GM23338 (cell line): ENCODE data around the gene ANG. TPM values are rescaled to one million over a fixed set of nuclear protein-coding genes. Genes with fewer than 3 reads are reported as not detected.

ENCODE experiments used
- ATAC-seq: fragments of 200-7000 bp; cut with Tn5 transposase; 3 replicates; pipeline ENCODE4 v1.9.1; 2020
- DNase-seq: peaks from one replicate; pipeline ENCODE4 v3.0.0-alpha.2; 2015; ENCODE audit warnings: low spot score
- H2AFZ ChIP-seq: fragments of 200-600 bp; sonication (generic); 2 replicates; pipeline ENCODE4 v1.8.0; 2016; ENCODE audit warnings: antibody characterized with exemption, mild to moderate bottlenecking, moderate library complexity
- H3F3A ChIP-seq: fragments of 200-600 bp; sonication (generic); replicated peaks from 2 replicates; pipeline ENCODE4 v1.8.0; 2017; ENCODE audit warnings: antibody characterized with exemption, mixed run types, low read depth
- H3K27ac ChIP-seq: fragments of 200-600 bp; sonication (generic); 2 replicates; pipeline ENCODE4 v1.6.1; 2016; ENCODE audit warnings: low read depth
- H3K27me3 ChIP-seq: fragments of 200-600 bp; sonication (generic); 2 replicates; pipeline ENCODE4 v1.8.0; 2016; ENCODE audit warnings: mild to moderate bottlenecking, mixed run types, moderate library complexity; ENCODE audit not compliant: insufficient read depth
- H3K36me3 ChIP-seq: fragments of 200-600 bp; sonication (generic); 2 replicates; pipeline ENCODE4 v1.8.0; 2016; ENCODE audit warnings: mild to moderate bottlenecking; ENCODE audit not compliant: insufficient read depth
- H3K4me1 ChIP-seq: fragments of 200-600 bp; sonication (generic); 2 replicates; pipeline ENCODE4 v1.8.0; 2016; ENCODE audit warnings: mild to moderate bottlenecking, moderate library complexity; ENCODE audit not compliant: insufficient read depth
- H3K4me2 ChIP-seq: fragments of 200-600 bp; sonication (generic); 2 replicates; pipeline ENCODE4 v1.7.1; 2017; ENCODE audit warnings: mixed run types
- H3K4me3 ChIP-seq: fragments of 200-600 bp; sonication (generic); 2 replicates; pipeline ENCODE4 v1.6.1; 2016; ENCODE audit warnings: mixed run types
- H3K79me2 ChIP-seq: fragments of 200-600 bp; sonication (generic); replicated peaks from 2 replicates; pipeline ENCODE4 v1.8.0; 2017; ENCODE audit warnings: mild to moderate bottlenecking; ENCODE audit not compliant: insufficient read depth
- H3K9me2 ChIP-seq: fragments of 200-600 bp; sonication (generic); 2 replicates; pipeline ENCODE4 v1.8.0; 2017; ENCODE audit not compliant: insufficient read depth
- H4K20me1 ChIP-seq: fragments of 200-600 bp; sonication (generic); replicated peaks from 2 replicates; pipeline ENCODE4 v1.8.0; 2017; ENCODE audit warnings: mild to moderate bottlenecking; ENCODE audit not compliant: insufficient read depth
- H3K27ac Mint-ChIP-seq: 2 replicates; pipeline ENCODE4 v1.8.0; 2020; ENCODE audit warnings: inconsistent platforms, mild to moderate bottlenecking, moderate library complexity, mixed read lengths
- H3K27me3 Mint-ChIP-seq: 3 replicates; pipeline ENCODE4 v1.8.0; 2022; ENCODE audit warnings: low read depth, mild to moderate bottlenecking, moderate library complexity, mixed read lengths, inconsistent platforms; ENCODE audit not compliant: insufficient read depth, poor library complexity
- H3K36me3 Mint-ChIP-seq: 3 replicates; pipeline ENCODE4 v1.8.0; 2021; ENCODE audit warnings: low read depth, mild to moderate bottlenecking, inconsistent platforms, moderate library complexity, mixed read lengths
- H3K4me1 Mint-ChIP-seq: 3 replicates; pipeline ENCODE4 v1.8.0; 2020; ENCODE audit warnings: mild to moderate bottlenecking, inconsistent platforms, mixed read lengths
- H3K4me3 Mint-ChIP-seq: 3 replicates; pipeline ENCODE4 v1.8.0; 2021; ENCODE audit warnings: moderate library complexity, mild to moderate bottlenecking, inconsistent platforms, mixed read lengths
- H3K9me3 Mint-ChIP-seq: 3 replicates; pipeline ENCODE4 v1.8.0; 2020; ENCODE audit warnings: moderate library complexity, mild to moderate bottlenecking, inconsistent platforms, mixed read lengths
- CREB1 ChIP-seq: fragments of 250-450 bp; sonication (Bioruptor Pico); IDR thresholded peaks from 2 replicates; pipeline ENCODE4 v1.5.0; 2020; ENCODE audit warnings: low read depth, mild to moderate bottlenecking, moderate library complexity
- EZH2phosphoT487 ChIP-seq: fragments of 200-600 bp; sonication (generic); IDR thresholded peaks from one replicate; pipeline ENCODE4 v1.8.1; 2018; ENCODE audit warnings: antibody characterized with exemption; ENCODE audit not compliant: unreplicated experiment
- JUNB ChIP-seq: IDR thresholded peaks from one replicate; pipeline ENCODE4 v1.6.1; 2016; ENCODE audit warnings: antibody characterized with exemption; ENCODE audit not compliant: unreplicated experiment
- NANOG ChIP-seq: IDR thresholded peaks from 2 replicates; pipeline ENCODE4 v1.6.1; 2016; ENCODE audit warnings: antibody characterized with exemption, borderline replicate concordance
- POLR2AphosphoS5 ChIP-seq: IDR thresholded peaks from 2 replicates; pipeline ENCODE4 v1.6.1; 2016; ENCODE audit warnings: antibody characterized with exemption, low read depth
- STAT1 ChIP-seq: IDR thresholded peaks from one replicate; pipeline ENCODE4 v1.6.1; 2016; ENCODE audit warnings: antibody characterized with exemption; ENCODE audit not compliant: unreplicated experiment
- ZNF114 ChIP-seq: fragments of 250-450 bp; sonication (Bioruptor Pico); IDR thresholded peaks from 2 replicates; pipeline ENCODE4 v1.5.0; 2020; ENCODE audit warnings: mild to moderate bottlenecking, moderate library complexity
- ZNF331 ChIP-seq: fragments of 250-450 bp; sonication (Bioruptor Pico); IDR thresholded peaks from 2 replicates; pipeline ENCODE4 v1.5.0; 2020; ENCODE audit warnings: low read depth, mild to moderate bottlenecking, moderate library complexity
- polyA plus RNA-seq: library from polyadenylated mRNA; unstranded; fragments of >200 nt; fragmentation: Nextera tagmentation; extraction: Ambion mirVana; gene quantifications from 2 replicates; pipeline ENCODE4 v1.2.1, GENCODE V29; 2016
- total RNA-seq: library from RNA; depleted of rRNA; stranded (reverse); fragments of >200 nt; shearing (Covaris generic); gene quantifications from 2 replicates; pipeline ENCODE4 v1.2.3, GENCODE V29; 2014
- TF ChIP-seq, protein P1 (sequence below): IDR thresholded peaks from one replicate; pipeline ENCODE4 v1.6.1; 2018; ENCODE audit warnings: antibody characterized with exemption; ENCODE audit not compliant: unreplicated experiment
- TF ChIP-seq, protein P2 (sequence below): IDR thresholded peaks from 2 replicates; pipeline ENCODE4 v1.6.1; 2016; ENCODE audit warnings: antibody characterized with exemption
- TF ChIP-seq, protein P3 (sequence below): fragments of 250-450 bp; sonication (Bioruptor Pico); IDR thresholded peaks from 2 replicates; pipeline ENCODE4 v1.5.0; 2020; ENCODE audit warnings: mild to moderate bottlenecking, moderate library complexity
- TF ChIP-seq, protein P4 (sequence below), 2 experiments: fragments of 200-600 bp in 1 of 2; sonication (generic) in 1 of 2; conservative IDR thresholded peaks; 2 replicates each; pipeline versions ENCODE4 v1.5.1 to v1.6.1; 2016 to 2017; ENCODE audit warnings: antibody characterized with exemption in 2 of 2, low read depth in 2 of 2, mild to moderate bottlenecking in 2 of 2, moderate library complexity in 1 of 2

Gene ANG
- total and polyA plus RNA-seq, 2 experiments from 2014 or later = 2.3 to 3.7 TPM

DNA sequence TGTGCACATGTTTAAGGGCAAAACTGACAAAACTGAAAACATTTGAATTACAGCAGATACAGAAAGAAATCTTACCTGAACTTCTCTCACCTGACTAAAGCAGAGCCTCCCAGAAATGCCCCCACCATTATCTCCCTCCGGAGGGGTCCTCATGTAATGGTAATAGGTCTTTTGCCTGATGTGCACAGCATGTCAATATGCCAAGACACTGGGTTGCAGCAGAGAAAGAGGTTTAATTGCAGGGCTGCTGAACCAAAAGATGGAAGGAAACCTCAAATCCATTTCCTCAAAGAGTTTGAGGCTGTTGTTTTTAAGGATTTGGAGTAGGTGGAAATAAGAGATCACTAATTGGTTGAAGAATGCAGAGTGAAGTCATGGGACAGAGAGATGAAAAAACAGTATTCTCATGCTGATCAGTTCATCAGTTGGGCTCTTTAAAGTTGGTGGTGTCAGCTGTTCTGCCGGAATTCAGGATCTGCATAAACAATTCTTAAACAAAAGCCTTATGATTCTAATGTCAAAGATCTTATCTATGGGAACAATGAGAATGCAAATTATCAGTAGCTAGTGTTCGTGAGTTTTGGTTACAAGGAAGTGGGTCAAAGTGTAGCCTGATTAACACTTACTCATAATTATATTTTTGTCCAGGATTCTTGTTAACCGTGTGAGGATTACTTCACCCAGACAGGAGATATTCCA is 18.2 kb downstream of the ANG start (continued):
- TF ChIP-seq STAT1 = no peak

DNA sequence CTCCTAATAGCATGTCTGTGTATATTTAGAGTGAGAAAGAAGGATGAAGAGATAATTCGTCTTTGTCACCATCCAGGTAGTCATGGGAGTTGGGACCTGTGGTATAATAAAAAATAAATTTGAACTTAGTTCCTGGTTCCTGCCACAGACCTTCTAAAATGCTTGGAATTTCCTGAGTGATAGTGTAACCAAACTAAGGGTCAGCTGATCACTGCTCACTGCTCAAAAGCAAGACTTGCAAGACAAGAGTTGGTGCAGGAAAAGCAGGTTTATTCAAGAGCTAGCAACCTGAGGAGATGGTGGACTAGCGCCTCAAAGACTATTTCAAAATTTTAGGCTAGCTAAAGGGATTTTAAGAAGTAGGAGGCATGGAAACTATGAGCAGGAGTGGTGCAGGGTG is 19.1 kb downstream of the ANG start:
- Histone ChIP-seq H2AFZ (no peak overlapping the region), H3K27me3 (no peaks in the 10 kb centered on the region), H3K4me2 (peak overlapping the region; percentile 6; the same call in 1 of the 2 replicates), H3K36me3 (peaks cover 5% of the 10 kb centered on the region; the same call in 1 of the 2 replicates), H3F3A (peaks cover 6% of the 10 kb centered on the region; the same call in 1 of the 2 replicates), H3K27ac (peak overlapping the region; percentile 85), H3K79me2 (no peaks in the 10 kb centered on the region), H3K4me3 (no peak overlapping the region), H3K4me1 (no peaks in the 10 kb centered on the region), H3K9me2 (peaks cover 8% of the 10 kb centered on the region; the same call in 1 of the 2 replicates), H4K20me1 (no peaks in the 10 kb centered on the region)
- no peak overlapping the region for H3K27ac Mint-ChIP-seq
- DNase-seq (no peak), ATAC-seq (no peak; the same call in 2 of the 3 replicates)
- H3K4me3 Mint-ChIP-seq = no peak overlapping the region; the same call in 2 of the 3 replicates
- H3K36me3 Mint-ChIP-seq = peaks cover 10% of the 10 kb centered on the region; the same call in 2 of the 3 replicates
- peaks cover 7% of the 10 kb centered on the region for H3K27me3 Mint-ChIP-seq
- peaks cover 13% of the 10 kb centered on the region for H3K9me3 Mint-ChIP-seq
- H3K4me1 Mint-ChIP-seq = peaks cover 16% of the 10 kb centered on the region; the same call in 2 of the 3 replicates
- TF ChIP-seq, protein P1, sequence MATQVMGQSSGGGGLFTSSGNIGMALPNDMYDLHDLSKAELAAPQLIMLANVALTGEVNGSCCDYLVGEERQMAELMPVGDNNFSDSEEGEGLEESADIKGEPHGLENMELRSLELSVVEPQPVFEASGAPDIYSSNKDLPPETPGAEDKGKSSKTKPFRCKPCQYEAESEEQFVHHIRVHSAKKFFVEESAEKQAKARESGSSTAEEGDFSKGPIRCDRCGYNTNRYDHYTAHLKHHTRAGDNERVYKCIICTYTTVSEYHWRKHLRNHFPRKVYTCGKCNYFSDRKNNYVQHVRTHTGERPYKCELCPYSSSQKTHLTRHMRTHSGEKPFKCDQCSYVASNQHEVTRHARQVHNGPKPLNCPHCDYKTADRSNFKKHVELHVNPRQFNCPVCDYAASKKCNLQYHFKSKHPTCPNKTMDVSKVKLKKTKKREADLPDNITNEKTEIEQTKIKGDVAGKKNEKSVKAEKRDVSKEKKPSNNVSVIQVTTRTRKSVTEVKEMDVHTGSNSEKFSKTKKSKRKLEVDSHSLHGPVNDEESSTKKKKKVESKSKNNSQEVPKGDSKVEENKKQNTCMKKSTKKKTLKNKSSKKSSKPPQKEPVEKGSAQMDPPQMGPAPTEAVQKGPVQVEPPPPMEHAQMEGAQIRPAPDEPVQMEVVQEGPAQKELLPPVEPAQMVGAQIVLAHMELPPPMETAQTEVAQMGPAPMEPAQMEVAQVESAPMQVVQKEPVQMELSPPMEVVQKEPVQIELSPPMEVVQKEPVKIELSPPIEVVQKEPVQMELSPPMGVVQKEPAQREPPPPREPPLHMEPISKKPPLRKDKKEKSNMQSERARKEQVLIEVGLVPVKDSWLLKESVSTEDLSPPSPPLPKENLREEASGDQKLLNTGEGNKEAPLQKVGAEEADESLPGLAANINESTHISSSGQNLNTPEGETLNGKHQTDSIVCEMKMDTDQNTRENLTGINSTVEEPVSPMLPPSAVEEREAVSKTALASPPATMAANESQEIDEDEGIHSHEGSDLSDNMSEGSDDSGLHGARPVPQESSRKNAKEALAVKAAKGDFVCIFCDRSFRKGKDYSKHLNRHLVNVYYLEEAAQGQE = no peak
- TF ChIP-seq, protein P2, sequence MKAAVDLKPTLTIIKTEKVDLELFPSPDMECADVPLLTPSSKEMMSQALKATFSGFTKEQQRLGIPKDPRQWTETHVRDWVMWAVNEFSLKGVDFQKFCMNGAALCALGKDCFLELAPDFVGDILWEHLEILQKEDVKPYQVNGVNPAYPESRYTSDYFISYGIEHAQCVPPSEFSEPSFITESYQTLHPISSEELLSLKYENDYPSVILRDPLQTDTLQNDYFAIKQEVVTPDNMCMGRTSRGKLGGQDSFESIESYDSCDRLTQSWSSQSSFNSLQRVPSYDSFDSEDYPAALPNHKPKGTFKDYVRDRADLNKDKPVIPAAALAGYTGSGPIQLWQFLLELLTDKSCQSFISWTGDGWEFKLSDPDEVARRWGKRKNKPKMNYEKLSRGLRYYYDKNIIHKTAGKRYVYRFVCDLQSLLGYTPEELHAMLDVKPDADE = no peak
- no peak for TF ChIP-seq JUNB
- TF ChIP-seq, protein P3, sequence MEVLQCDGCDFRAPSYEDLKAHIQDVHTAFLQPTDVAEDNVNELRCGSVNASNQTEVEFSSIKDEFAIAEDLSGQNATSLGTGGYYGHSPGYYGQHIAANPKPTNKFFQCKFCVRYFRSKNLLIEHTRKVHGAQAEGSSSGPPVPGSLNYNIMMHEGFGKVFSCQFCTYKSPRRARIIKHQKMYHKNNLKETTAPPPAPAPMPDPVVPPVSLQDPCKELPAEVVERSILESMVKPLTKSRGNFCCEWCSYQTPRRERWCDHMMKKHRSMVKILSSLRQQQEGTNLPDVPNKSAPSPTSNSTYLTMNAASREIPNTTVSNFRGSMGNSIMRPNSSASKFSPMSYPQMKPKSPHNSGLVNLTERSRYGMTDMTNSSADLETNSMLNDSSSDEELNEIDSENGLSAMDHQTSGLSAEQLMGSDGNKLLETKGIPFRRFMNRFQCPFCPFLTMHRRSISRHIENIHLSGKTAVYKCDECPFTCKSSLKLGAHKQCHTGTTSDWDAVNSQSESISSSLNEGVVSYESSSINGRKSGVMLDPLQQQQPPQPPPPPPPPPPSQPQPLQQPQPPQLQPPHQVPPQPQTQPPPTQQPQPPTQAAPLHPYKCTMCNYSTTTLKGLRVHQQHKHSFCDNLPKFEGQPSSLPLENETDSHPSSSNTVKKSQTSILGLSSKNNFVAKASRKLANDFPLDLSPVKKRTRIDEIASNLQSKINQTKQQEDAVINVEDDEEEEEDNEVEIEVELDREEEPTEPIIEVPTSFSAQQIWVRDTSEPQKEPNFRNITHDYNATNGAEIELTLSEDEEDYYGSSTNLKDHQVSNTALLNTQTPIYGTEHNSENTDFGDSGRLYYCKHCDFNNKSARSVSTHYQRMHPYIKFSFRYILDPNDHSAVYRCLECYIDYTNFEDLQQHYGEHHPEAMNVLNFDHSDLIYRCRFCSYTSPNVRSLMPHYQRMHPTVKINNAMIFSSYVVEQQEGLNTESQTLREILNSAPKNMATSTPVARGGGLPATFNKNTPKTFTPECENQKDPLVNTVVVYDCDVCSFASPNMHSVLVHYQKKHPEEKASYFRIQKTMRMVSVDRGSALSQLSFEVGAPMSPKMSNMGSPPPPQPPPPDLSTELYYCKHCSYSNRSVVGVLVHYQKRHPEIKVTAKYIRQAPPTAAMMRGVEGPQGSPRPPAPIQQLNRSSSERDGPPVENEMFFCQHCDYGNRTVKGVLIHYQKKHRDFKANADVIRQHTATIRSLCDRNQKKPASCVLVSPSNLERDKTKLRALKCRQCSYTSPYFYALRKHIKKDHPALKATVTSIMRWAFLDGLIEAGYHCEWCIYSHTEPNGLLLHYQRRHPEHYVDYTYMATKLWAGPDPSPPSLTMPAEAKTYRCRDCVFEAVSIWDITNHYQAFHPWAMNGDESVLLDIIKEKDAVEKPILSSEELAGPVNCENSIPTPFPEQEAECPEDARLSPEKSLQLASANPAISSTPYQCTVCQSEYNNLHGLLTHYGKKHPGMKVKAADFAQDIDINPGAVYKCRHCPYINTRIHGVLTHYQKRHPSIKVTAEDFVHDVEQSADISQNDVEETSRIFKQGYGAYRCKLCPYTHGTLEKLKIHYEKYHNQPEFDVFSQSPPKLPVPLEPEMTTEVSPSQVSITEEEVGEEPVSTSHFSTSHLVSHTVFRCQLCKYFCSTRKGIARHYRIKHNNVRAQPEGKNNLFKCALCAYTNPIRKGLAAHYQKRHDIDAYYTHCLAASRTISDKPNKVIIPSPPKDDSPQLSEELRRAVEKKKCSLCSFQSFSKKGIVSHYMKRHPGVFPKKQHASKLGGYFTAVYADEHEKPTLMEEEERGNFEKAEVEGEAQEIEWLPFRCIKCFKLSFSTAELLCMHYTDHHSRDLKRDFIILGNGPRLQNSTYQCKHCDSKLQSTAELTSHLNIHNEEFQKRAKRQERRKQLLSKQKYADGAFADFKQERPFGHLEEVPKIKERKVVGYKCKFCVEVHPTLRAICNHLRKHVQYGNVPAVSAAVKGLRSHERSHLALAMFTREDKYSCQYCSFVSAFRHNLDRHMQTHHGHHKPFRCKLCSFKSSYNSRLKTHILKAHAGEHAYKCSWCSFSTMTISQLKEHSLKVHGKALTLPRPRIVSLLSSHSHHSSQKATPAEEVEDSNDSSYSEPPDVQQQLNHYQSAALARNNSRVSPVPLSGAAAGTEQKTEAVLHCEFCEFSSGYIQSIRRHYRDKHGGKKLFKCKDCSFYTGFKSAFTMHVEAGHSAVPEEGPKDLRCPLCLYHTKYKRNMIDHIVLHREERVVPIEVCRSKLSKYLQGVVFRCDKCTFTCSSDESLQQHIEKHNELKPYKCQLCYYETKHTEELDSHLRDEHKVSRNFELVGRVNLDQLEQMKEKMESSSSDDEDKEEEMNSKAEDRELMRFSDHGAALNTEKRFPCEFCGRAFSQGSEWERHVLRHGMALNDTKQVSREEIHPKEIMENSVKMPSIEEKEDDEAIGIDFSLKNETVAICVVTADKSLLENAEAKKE (CRISPR knock-in tag) = no peak
- TF ChIP-seq CREB1 (CRISPR knock-in tag) = no peak
- TF ChIP-seq ZNF114 (CRISPR knock-in tag) = no peak
- TF ChIP-seq EZH2phosphoT487 = no peak
- no peak for TF ChIP-seq ZNF331
- TF ChIP-seq POLR2AphosphoS5 = no peak
- TF ChIP-seq, protein P4, sequence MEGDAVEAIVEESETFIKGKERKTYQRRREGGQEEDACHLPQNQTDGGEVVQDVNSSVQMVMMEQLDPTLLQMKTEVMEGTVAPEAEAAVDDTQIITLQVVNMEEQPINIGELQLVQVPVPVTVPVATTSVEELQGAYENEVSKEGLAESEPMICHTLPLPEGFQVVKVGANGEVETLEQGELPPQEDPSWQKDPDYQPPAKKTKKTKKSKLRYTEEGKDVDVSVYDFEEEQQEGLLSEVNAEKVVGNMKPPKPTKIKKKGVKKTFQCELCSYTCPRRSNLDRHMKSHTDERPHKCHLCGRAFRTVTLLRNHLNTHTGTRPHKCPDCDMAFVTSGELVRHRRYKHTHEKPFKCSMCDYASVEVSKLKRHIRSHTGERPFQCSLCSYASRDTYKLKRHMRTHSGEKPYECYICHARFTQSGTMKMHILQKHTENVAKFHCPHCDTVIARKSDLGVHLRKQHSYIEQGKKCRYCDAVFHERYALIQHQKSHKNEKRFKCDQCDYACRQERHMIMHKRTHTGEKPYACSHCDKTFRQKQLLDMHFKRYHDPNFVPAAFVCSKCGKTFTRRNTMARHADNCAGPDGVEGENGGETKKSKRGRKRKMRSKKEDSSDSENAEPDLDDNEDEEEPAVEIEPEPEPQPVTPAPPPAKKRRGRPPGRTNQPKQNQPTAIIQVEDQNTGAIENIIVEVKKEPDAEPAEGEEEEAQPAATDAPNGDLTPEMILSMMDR (conservative IDR thresholded peaks at IDR 0.05; ENCODE audit: low read depth in 2 of 2) = no peak
- TF ChIP-seq STAT1 = no peak
- TF ChIP-seq NANOG = no peak
